ENCODE data around the gene LRAT. TPM values are rescaled to one million over a fixed set of nuclear protein-coding genes. Genes with fewer than 3 reads are reported as not detected.

LRAT gene
- not detected for total RNA-seq
- long read RNA-seq, result 0 reads

- DNase-seq, result peak; percentile 21
- Histone ChIP-seq H3K4me1 (peaks cover 29% of the 10 kb centered on the region), H3K36me3 (no peaks in the 10 kb centered on the region), H3K9me3 (replicated peaks) (no peaks in the 10 kb centered on the region), H3K4me3 (peak within 1 kb of the TSS; percentile 59), H3K27ac (replicated peaks) (no peak within 1 kb of the TSS), H3K27me3 (ENCODE audit: low read depth) (peaks cover 90% of the 10 kb centered on the region)
- intact Hi-C loops (cut with micrococcal nuclease), result no loop called here
- no peak for TF ChIP-seq CTCF (IDR thresholded peaks at IDR 0.05; ENCODE audit: borderline replicate concordance)
Measured at GRCh38 chr4:154743683-154744340, at the start of gene LRAT. Gene LRAT (plus strand): TSS chr4:154744000. CDS start chr4:154744327, 327 bp downstream.

DNA sequence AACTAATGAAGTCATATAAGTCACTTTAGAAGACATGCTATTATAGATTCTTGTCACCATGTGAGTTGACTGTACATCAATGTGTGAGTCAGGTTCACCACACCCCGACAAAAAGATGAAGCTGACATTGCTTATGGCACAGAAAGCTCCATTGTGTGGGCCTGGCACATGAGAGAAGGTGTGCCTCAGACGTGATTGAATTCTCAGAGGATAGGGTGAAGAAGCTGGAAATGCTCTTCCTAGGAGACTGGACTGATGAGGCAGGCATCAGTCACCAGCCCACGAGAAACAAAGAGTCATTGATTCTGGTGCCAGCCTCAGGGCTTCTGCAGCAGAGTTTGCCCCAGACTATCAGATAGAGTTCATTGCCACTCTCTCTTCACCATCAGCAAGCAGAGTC is 35.9 kb upstream of the LRAT start:
- H3K27ac ChIP-seq (replicated peaks), result no peak overlapping the region
- no peak for TF ChIP-seq CTCF (IDR thresholded peaks at IDR 0.05; ENCODE audit: borderline replicate concordance)
- DNase-seq, result no peak
- H3K4me3 ChIP-seq, result no peak overlapping the region
- no peaks in the 10 kb centered on the region for H3K27me3 ChIP-seq (ENCODE audit: low read depth)
- H3K9me3 ChIP-seq (replicated peaks), result peaks cover 3% of the 10 kb centered on the region
- H3K4me1 ChIP-seq, result no peaks in the 10 kb centered on the region
- intact Hi-C loops (cut with micrococcal nuclease), result no loop called here
- no peaks in the 10 kb centered on the region for H3K36me3 ChIP-seq

GRCh38 chr4:154709550-154709949 is 34.2 kb upstream of the LRAT start:
- H3K4me1 ChIP-seq, result no peaks in the 10 kb centered on the region
- intact Hi-C loops (cut with micrococcal nuclease), result no loop called here
- peaks cover 3% of the 10 kb centered on the region for H3K9me3 ChIP-seq (replicated peaks)

DNA sequence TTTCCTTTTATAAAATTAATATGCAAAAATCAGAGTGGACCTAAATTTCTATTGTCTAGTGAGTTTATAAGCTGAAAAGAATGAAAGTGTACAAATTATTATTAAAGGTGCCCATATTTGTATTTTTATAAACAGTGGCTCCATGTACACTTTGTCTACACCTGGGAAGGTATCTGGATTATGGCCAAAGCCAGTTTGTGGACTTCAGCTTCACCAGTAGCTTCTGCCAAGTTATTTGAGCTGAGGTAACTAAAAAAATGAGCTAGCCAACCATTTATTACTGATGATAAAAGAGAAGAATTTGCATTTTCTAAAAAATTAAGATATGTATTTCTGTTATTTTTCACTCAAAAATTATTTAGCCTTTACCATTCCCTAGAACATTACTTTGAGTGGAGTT is 32.3 kb upstream of the LRAT start:
- no peaks in the 10 kb centered on the region for H3K4me1 ChIP-seq
- no peaks in the 10 kb centered on the region for H3K27me3 ChIP-seq (ENCODE audit: low read depth)
- DNase-seq, result no peak
- H3K36me3 ChIP-seq, result no peaks in the 10 kb centered on the region
- H3K9me3 ChIP-seq (replicated peaks), result no peaks in the 10 kb centered on the region
- H3K27ac ChIP-seq (replicated peaks), result no peak overlapping the region
- no peak overlapping the region for H3K4me3 ChIP-seq
- TF ChIP-seq CTCF (IDR thresholded peaks at IDR 0.05; ENCODE audit: borderline replicate concordance), result no peak
- intact Hi-C loops (cut with micrococcal nuclease), result no loop called here

More at GRCh38 chr4:154709550-154709949, 34.2 kb upstream of the LRAT start:
- Histone ChIP-seq H3K36me3 (no peaks in the 10 kb centered on the region), H3K27me3 (ENCODE audit: low read depth) (no peaks in the 10 kb centered on the region), H3K27ac (replicated peaks) (no peak overlapping the region), H3K4me3 (no peak overlapping the region)
- no peak for DNase-seq
- TF ChIP-seq CTCF (IDR thresholded peaks at IDR 0.05; ENCODE audit: borderline replicate concordance), result no peak

- Histone ChIP-seq H3K27ac (replicated peaks) (no peak overlapping the region), H3K27me3 (ENCODE audit: low read depth) (no peaks in the 10 kb centered on the region), H3K36me3 (no peaks in the 10 kb centered on the region), H3K4me1 (no peaks in the 10 kb centered on the region), H3K4me3 (no peak overlapping the region), H3K9me3 (replicated peaks) (no peaks in the 10 kb centered on the region)
- no peak for DNase-seq
- intact Hi-C loops (cut with micrococcal nuclease), result no loop called here
- TF ChIP-seq CTCF (IDR thresholded peaks at IDR 0.05; ENCODE audit: borderline replicate concordance), result no peak
Measured at GRCh38 chr4:154714339-154715040, 29.3 kb upstream of the LRAT start.

Measured in left ventricle myocardium inferior (tissue), 1 donor.